Activated naive CD8-positive, alpha-beta T cell treated with anti-CD3 and anti-CD28 coated beads, Interleukin-2, amount 50 U/mL, for 24 hours (primary cell): ENCODE measurements around the gene C10orf62.
"Not testable (repeated sequence)": the region's sequence is repeated elsewhere in the genome, so short reads cannot be mapped to it uniquely, and the experiment has no call there.

Experiments
- ATAC-seq: fragments of 150-1000 bp; cut with Tn5 transposase; one replicate; pipeline ENCODE4 v1.10.0; 2021
- DNase-seq: peaks from one replicate; pipeline ENCODE4 v3.0.0; 2021
- H3K27ac Mint-ChIP-seq: one replicate; pipeline ENCODE4 v1.8.0; 2021; ENCODE audit warnings: mild to moderate bottlenecking, mixed read lengths
- H3K27me3 Mint-ChIP-seq: one replicate; pipeline ENCODE4 v1.8.0; 2021; ENCODE audit warnings: mixed read lengths
- H3K36me3 Mint-ChIP-seq: one replicate; pipeline ENCODE4 v1.8.0; 2021; ENCODE audit warnings: low read depth, mixed read lengths
- H3K4me1 Mint-ChIP-seq: one replicate; pipeline ENCODE4 v1.8.0; 2021; ENCODE audit warnings: mixed read lengths
- H3K4me3 Mint-ChIP-seq: one replicate; pipeline ENCODE4 v1.8.0; 2021; ENCODE audit warnings: mild to moderate bottlenecking, moderate library complexity, mixed read lengths
- H3K9me3 Mint-ChIP-seq: one replicate; pipeline ENCODE4 v1.8.0; 2021; ENCODE audit warnings: mixed read lengths

Gene C10orf62

GRCh38 chr10:97554336-97554735 is 35.2 kb upstream of the C10orf62 start:
- not testable (repeated sequence) for H3K36me3 Mint-ChIP-seq, H3K4me3 Mint-ChIP-seq, H3K9me3 Mint-ChIP-seq, DNase-seq, H3K27me3 Mint-ChIP-seq, ATAC-seq, H3K4me1 Mint-ChIP-seq, H3K27ac Mint-ChIP-seq

DNA sequence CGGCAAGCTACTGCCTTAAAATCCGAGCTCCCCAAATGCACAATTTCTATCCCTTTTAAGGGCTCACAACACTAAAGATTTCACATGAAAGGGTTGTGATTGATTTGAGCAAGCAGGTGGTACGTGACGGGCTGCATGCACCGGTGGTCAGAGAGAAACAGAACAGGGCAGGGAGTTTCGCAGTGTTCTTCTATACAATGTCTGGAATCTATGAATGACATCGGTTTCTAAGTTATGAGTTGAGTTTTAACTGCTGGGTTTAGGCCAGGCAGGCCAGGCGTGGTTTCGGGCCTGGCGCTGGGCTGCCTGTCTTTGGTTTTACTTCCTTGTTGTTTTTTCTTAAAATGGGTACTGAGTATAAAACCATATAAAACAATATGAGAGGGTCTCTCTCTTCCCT is 34.0 kb upstream of the C10orf62 start:
- H3K9me3 Mint-ChIP-seq, H3K4me3 Mint-ChIP-seq, H3K27me3 Mint-ChIP-seq, H3K4me1 Mint-ChIP-seq, DNase-seq, H3K27ac Mint-ChIP-seq, ATAC-seq, H3K36me3 Mint-ChIP-seq: not testable (repeated sequence)

GRCh38 chr10:97560731-97561381 is 28.7 kb upstream of the C10orf62 start:
- not testable (repeated sequence) for H3K9me3 Mint-ChIP-seq, H3K27me3 Mint-ChIP-seq, DNase-seq, ATAC-seq, H3K27ac Mint-ChIP-seq, H3K4me1 Mint-ChIP-seq, H3K4me3 Mint-ChIP-seq, H3K36me3 Mint-ChIP-seq

DNA sequence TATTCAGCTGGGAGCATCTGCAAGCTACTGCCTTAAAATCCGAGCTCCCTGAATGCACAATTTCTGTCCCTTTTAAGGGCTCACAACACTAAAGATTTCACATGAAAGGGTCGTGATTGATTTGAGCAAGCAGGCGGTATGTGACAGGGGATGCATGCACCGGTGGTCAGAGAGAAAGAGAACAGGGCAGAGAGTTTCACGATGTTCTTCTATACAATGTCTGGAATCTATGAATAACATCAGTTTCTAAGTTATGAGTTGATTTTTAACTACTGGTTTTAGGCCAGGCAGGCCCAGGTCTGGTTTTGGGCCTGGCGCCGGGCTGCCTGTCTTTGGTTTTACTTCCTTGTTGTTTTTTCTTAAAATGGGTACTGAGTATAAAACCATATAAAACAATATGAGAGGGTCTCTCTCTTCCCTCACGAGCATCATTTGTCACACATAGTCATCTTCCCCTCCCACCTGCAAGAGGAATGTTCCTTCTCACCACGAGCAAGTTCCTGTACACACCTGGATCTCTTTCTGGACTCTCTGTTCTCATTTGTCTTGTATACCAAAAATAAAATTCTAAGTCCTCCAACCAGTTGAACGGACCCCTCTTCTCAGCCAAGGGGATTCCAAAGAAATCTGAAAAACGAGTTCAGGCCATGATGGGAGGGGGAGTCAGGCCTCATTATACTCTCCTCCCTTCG is 28.0 kb upstream of the C10orf62 start:
- ATAC-seq, H3K27ac Mint-ChIP-seq, H3K9me3 Mint-ChIP-seq, H3K4me1 Mint-ChIP-seq, DNase-seq, H3K36me3 Mint-ChIP-seq, H3K27me3 Mint-ChIP-seq, H3K4me3 Mint-ChIP-seq: not testable (repeated sequence)

DNA sequence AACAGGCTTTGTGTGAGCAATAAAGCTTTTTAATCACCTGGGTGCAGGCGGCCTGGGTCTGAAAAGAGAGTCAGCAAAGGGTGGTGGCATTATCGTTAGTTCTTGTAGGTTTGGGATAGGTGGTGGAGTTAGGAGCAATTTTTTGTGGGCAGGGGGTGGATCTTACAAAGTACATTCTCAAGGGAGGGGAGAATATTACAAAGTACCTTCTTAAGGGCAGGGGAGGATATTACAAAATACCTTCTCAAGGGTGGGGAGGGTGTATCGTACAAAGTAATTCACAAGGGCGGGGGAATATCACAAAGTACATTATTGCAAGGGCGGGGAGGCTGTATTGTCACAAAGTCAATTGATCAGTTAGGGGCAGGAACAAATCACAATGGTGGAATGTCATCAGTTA is 27.2 kb upstream of the C10orf62 start:
- not testable (repeated sequence) for ATAC-seq, DNase-seq, H3K36me3 Mint-ChIP-seq, H3K4me1 Mint-ChIP-seq, H3K9me3 Mint-ChIP-seq, H3K4me3 Mint-ChIP-seq, H3K27me3 Mint-ChIP-seq, H3K27ac Mint-ChIP-seq

GRCh38 chr10:97563337-97563736 is 26.2 kb upstream of the C10orf62 start:
- H3K9me3 Mint-ChIP-seq = no peaks in the 10 kb centered on the region
- H3K36me3 Mint-ChIP-seq = no peaks in the 10 kb centered on the region
- ATAC-seq (no peak), DNase-seq (no peak)
- H3K27ac Mint-ChIP-seq = no peak overlapping the region
- H3K27me3 Mint-ChIP-seq = no peaks in the 10 kb centered on the region
- no peaks in the 10 kb centered on the region for H3K4me1 Mint-ChIP-seq
- no peak overlapping the region for H3K4me3 Mint-ChIP-seq

- Mint-ChIP-seq H3K4me3 (no peak overlapping the region), H3K27me3 (no peaks in the 10 kb centered on the region), H3K27ac (no peak overlapping the region), H3K4me1 (no peaks in the 10 kb centered on the region), H3K9me3 (no peaks in the 10 kb centered on the region), H3K36me3 (no peaks in the 10 kb centered on the region)
- no peak for ATAC-seq
- DNase-seq = no peak
Measured at GRCh38 chr10:97564776-97565175, 24.7 kb upstream of the C10orf62 start.

- ATAC-seq (no peak), DNase-seq (no peak)
- H3K4me1 Mint-ChIP-seq = no peaks in the 10 kb centered on the region
- H3K27me3 Mint-ChIP-seq = no peaks in the 10 kb centered on the region
- H3K36me3 Mint-ChIP-seq = no peaks in the 10 kb centered on the region
- no peak overlapping the region for H3K27ac Mint-ChIP-seq
- H3K9me3 Mint-ChIP-seq = no peaks in the 10 kb centered on the region
- H3K4me3 Mint-ChIP-seq = no peak overlapping the region
Measured at GRCh38 chr10:97566336-97566996, 23.1 kb upstream of the C10orf62 start.

- no peaks in the 10 kb centered on the region for H3K27me3 Mint-ChIP-seq
- H3K36me3 Mint-ChIP-seq = no peaks in the 10 kb centered on the region
- H3K4me3 Mint-ChIP-seq = no peak overlapping the region
- no peaks in the 10 kb centered on the region for H3K4me1 Mint-ChIP-seq
- DNase-seq (no peak), ATAC-seq (no peak)
- no peaks in the 10 kb centered on the region for H3K9me3 Mint-ChIP-seq
- H3K27ac Mint-ChIP-seq = no peak overlapping the region
Measured at GRCh38 chr10:97567891-97568290, 21.6 kb upstream of the C10orf62 start.

- Mint-ChIP-seq H3K27me3 (no peaks in the 10 kb centered on the region), H3K36me3 (no peaks in the 10 kb centered on the region), H3K27ac (no peak overlapping the region), H3K9me3 (no peaks in the 10 kb centered on the region), H3K4me3 (no peak overlapping the region), H3K4me1 (no peaks in the 10 kb centered on the region)
- ATAC-seq (no peak), DNase-seq (no peak)
Measured at GRCh38 chr10:97570146-97570788, 19.3 kb upstream of the C10orf62 start.

GRCh38 chr10:97570789-97571471 is 18.6 kb upstream of the C10orf62 start:
- no peaks in the 10 kb centered on the region for H3K36me3 Mint-ChIP-seq
- no peak overlapping the region for H3K27ac Mint-ChIP-seq
- no peaks in the 10 kb centered on the region for H3K27me3 Mint-ChIP-seq
- H3K4me3 Mint-ChIP-seq = no peak overlapping the region
- no peaks in the 10 kb centered on the region for H3K4me1 Mint-ChIP-seq
- ATAC-seq = no peak
- H3K9me3 Mint-ChIP-seq = no peaks in the 10 kb centered on the region
- DNase-seq = no peak

DNA sequence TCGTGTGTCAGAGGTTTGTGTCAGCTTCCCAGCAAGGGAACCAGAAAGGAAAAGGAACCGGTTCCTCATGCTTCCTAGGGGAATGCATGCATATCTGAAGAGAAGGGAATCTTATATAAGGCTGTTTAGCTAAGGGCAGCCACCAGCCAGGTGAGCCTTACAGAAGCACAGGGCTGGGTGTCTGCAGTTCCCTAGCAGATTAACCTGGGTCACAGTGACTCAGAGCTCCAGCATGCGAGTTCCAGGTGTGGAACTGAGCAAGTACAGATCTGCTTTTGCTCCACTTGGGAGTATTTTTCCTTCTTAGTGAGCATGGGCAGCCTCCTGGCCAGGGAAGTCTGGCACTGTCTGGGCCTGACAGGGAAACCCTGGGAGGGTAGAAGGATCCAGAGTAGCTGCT is 17.9 kb upstream of the C10orf62 start:
- no peaks in the 10 kb centered on the region for H3K9me3 Mint-ChIP-seq
- no peak for DNase-seq
- ATAC-seq = no peak
- H3K4me3 Mint-ChIP-seq = no peak overlapping the region
- no peaks in the 10 kb centered on the region for H3K27me3 Mint-ChIP-seq
- H3K4me1 Mint-ChIP-seq = no peaks in the 10 kb centered on the region
- H3K27ac Mint-ChIP-seq = no peak overlapping the region
- no peaks in the 10 kb centered on the region for H3K36me3 Mint-ChIP-seq

- ATAC-seq (peak; percentile 67), DNase-seq (peak; percentile 65)
- H3K4me3 Mint-ChIP-seq = no peak within 1 kb of the TSS
- H3K27ac Mint-ChIP-seq = no peak within 1 kb of the TSS
- no peaks in the 10 kb centered on the region for H3K36me3 Mint-ChIP-seq
- H3K4me1 Mint-ChIP-seq = no peaks in the 10 kb centered on the region
- no peaks in the 10 kb centered on the region for H3K9me3 Mint-ChIP-seq
- H3K27me3 Mint-ChIP-seq = no peaks in the 10 kb centered on the region
Measured at GRCh38 chr10:97572214-97572989, 17.1 kb upstream of the C10orf62 start, which contains the start of gene ANKRD2. ANKRD2 (plus strand) TSS chr10:97572779; CDS start chr10:97572789, 10 bp downstream.

GRCh38 chr10:97573021-97573420 is 16.5 kb upstream of the C10orf62 start:
- Mint-ChIP-seq H3K9me3 (no peaks in the 10 kb centered on the region), H3K4me1 (no peaks in the 10 kb centered on the region), H3K36me3 (no peaks in the 10 kb centered on the region), H3K27me3 (peaks cover 2% of the 10 kb centered on the region), H3K4me3 (no peak overlapping the region), H3K27ac (no peak overlapping the region)
- no peak for DNase-seq
- ATAC-seq = no peak
